ENCODE data around the gene PPFIBP2. TPM values are rescaled to one million over a fixed set of nuclear protein-coding genes. Genes with fewer than 3 reads are reported as not detected.
"Not testable (repeated sequence)": the region's sequence is repeated elsewhere in the genome, so short reads cannot be mapped to it uniquely, and the experiment has no call there.

Gene PPFIBP2
- total RNA-seq, 1 donor from 2014 or later = 5.8 TPM

- intact Hi-C loops (cut with micrococcal nuclease) = loop anchor here (2.0 kb wide), 2 partner anchors 303 to 557 kb away; no protein-coding TSS in a partner anchor
Observed at GRCh38 chr11:7655253-7656217, 141.7 kb downstream of the PPFIBP2 start.

- intact Hi-C loops (cut with micrococcal nuclease) = loop anchor here (1.0 to 2.0 kb wide), 4 partner anchors 143 to 558 kb away; partner anchors contain the start of gene PPFIBP2
Observed at GRCh38 chr11:7656704-7657103, 142.9 kb downstream of the PPFIBP2 start.

- intact Hi-C loops (cut with micrococcal nuclease) = loop anchor here (1.0 to 2.0 kb wide), 4 partner anchors 144 to 559 kb away; partner anchors contain the start of gene PPFIBP2
Observed at GRCh38 chr11:7657306-7658025, 143.7 kb downstream of the PPFIBP2 start.

GRCh38 chr11:7663531-7663930 lies 149.7 kb downstream of the PPFIBP2 start:
- intact Hi-C loops (cut with micrococcal nuclease) = not testable (repeated sequence)

- intact Hi-C loops (cut with micrococcal nuclease) = loop anchor here (1.0 to 2.0 kb wide), 5 partner anchors 30 to 567 kb away; partner anchors contain the start of gene PPFIBP2
Observed at GRCh38 chr11:7664867-7665266, 151.1 kb downstream of the PPFIBP2 start.

GRCh38 chr11:7665473-7666291 lies 151.9 kb downstream of the PPFIBP2 start:
- intact Hi-C loops (cut with micrococcal nuclease) = loop anchor here (1.0 to 2.0 kb wide), 5 partner anchors 29 to 567 kb away; partner anchors contain the start of gene PPFIBP2

- intact Hi-C loops (cut with micrococcal nuclease) = no loop called here
Observed at GRCh38 chr11:7666292-7666866, 152.6 kb downstream of the PPFIBP2 start.

- intact Hi-C loops (cut with micrococcal nuclease) = no loop called here
Observed at GRCh38 chr11:7667460-7667859, 153.7 kb downstream of the PPFIBP2 start.

GRCh38 chr11:7668464-7668863 lies 154.7 kb downstream of the PPFIBP2 start:
- intact Hi-C loops (cut with micrococcal nuclease) = no loop called here

- intact Hi-C loops (cut with micrococcal nuclease) = no loop called here
Observed at GRCh38 chr11:7668911-7669310, 155.1 kb downstream of the PPFIBP2 start.

- intact Hi-C loops (cut with micrococcal nuclease) = loop anchor here (5.0 kb wide), 1 partner anchor 98 kb away; no protein-coding TSS in a partner anchor
Observed at GRCh38 chr11:7670641-7671040, 156.8 kb downstream of the PPFIBP2 start.

- intact Hi-C loops (cut with micrococcal nuclease) = loop anchor here (5.0 kb wide), 1 partner anchor 99 kb away; no protein-coding TSS in a partner anchor
Observed at GRCh38 chr11:7671347-7672215, 157.8 kb downstream of the PPFIBP2 start.

GRCh38 chr11:7672276-7672959 lies 158.6 kb downstream of the PPFIBP2 start:
- intact Hi-C loops (cut with micrococcal nuclease) = loop anchor here (5.0 kb wide), 1 partner anchor 100 kb away; no protein-coding TSS in a partner anchor

- intact Hi-C loops (cut with micrococcal nuclease) = loop anchor here (5.0 kb wide), 1 partner anchor 101 kb away; no protein-coding TSS in a partner anchor
Observed at GRCh38 chr11:7672960-7673723, 159.3 kb downstream of the PPFIBP2 start, which contains the start of gene CYB5R2. Gene CYB5R2, minus strand, starts transcription at chr11:7673500. Its CDS starts 675 bp downstream, at chr11:7672825.

GRCh38 chr11:7673724-7674434 lies 160.1 kb downstream of the PPFIBP2 start:
- intact Hi-C loops (cut with micrococcal nuclease) = loop anchor here (5.0 kb wide), 1 partner anchor 102 kb away; no protein-coding TSS in a partner anchor

GRCh38 chr11:7675631-7676030 lies 161.8 kb downstream of the PPFIBP2 start:
- intact Hi-C loops (cut with micrococcal nuclease) = no loop called here

GRCh38 chr11:7677071-7677470 lies 163.3 kb downstream of the PPFIBP2 start:
- intact Hi-C loops (cut with micrococcal nuclease) = no loop called here
